ENCODE data around the gene BPIFB1. TPM values are rescaled to one million over a fixed set of nuclear protein-coding genes. Genes with fewer than 3 reads are reported as not detected.
A peak's percentile ranks its signal among the peaks of the same experiment; 100 is the strongest.

Gene BPIFB1
- total RNA-seq, 1 experiment from 2014 or later, result not detected

DNA sequence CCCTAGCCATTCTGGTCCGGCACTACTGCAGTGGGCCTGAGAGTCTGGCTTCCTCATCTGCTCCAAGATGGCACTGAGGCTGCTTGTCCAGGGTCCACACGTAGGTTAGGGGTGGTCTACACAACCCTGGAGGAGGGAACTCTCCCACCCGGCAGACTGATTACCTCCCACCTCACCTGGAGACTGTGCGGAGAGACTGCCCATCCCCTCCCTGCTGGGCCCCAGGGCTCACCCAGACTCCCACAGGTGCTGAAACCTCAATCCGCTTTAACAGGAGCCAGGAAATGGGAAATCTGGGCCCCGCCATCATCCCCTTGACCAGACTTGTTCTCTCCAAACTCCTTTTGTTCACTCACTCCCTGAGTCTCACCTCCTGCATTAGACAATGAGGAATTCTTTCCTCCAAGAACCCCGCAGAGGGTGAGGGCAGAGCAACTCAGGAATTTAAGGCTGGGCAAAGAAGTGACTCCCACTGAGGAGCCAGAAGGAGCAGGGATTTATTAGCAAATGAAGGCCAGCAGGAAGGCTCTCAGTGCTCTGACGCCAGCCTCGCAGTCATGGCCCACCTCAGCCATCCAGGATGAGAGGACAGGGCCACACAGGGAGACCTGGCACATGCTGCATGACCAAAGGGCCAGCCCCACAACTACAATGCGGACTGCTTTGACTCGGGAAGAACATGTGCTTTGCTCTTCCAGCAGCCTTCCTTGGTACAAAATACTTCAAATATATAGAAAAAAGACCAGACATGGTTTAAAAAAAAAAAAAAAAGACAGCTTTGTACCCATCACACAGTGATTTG, 65.3 kb downstream of the BPIFB1 start (continued):
- TF ChIP-seq, protein P1, sequence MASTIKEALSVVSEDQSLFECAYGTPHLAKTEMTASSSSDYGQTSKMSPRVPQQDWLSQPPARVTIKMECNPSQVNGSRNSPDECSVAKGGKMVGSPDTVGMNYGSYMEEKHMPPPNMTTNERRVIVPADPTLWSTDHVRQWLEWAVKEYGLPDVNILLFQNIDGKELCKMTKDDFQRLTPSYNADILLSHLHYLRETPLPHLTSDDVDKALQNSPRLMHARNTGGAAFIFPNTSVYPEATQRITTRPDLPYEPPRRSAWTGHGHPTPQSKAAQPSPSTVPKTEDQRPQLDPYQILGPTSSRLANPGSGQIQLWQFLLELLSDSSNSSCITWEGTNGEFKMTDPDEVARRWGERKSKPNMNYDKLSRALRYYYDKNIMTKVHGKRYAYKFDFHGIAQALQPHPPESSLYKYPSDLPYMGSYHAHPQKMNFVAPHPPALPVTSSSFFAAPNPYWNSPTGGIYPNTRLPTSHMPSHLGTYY (CRISPR knock-in tag; IDR thresholded peaks at IDR 0.05), result no peak

DNA sequence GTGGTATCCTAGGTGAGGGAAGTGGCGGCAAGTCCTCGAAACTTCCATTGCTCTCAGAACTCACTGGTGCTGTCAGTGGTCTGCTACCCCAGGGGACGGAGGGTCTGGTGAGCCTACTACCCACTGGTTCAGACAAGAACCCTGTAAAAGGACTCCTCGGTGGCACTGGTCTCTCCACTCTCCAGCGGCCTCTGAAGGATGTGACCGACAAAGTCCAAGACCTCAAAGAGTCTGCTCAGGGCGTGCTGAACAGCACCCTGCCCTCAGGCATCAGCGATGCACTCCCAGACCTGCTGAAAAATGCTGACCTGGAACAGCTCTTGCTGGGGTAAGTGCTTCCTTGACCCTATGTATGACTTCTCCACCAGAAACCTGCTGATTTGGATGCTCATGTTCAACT, 66.5 kb downstream of the BPIFB1 start:
- H3K9me3 Mint-ChIP-seq, result no peaks in the 10 kb centered on the region
- peaks cover 10% of the 10 kb centered on the region for H3K36me3 Mint-ChIP-seq
- ChIA-PET POLR2A (no interaction called here), CTCF (no interaction called here)
- ATAC-seq, result no peak
- H3K4me3 Mint-ChIP-seq, result no peak overlapping the region
- H3K27ac Mint-ChIP-seq, result no peak overlapping the region
- peaks cover 28% of the 10 kb centered on the region for H3K4me1 Mint-ChIP-seq
- DNase-seq (ENCODE audit: low spot score), result no peak
- no peak for TF ChIP-seq ZNF416 (CRISPR knock-in tag; IDR thresholded peaks at IDR 0.05)
- TF ChIP-seq RORB (CRISPR knock-in tag; IDR thresholded peaks at IDR 0.05), result no peak
- TF ChIP-seq ZNF219 (CRISPR knock-in tag; IDR thresholded peaks at IDR 0.05; ENCODE audit: borderline replicate concordance), result no peak
- TF ChIP-seq, protein P2, sequence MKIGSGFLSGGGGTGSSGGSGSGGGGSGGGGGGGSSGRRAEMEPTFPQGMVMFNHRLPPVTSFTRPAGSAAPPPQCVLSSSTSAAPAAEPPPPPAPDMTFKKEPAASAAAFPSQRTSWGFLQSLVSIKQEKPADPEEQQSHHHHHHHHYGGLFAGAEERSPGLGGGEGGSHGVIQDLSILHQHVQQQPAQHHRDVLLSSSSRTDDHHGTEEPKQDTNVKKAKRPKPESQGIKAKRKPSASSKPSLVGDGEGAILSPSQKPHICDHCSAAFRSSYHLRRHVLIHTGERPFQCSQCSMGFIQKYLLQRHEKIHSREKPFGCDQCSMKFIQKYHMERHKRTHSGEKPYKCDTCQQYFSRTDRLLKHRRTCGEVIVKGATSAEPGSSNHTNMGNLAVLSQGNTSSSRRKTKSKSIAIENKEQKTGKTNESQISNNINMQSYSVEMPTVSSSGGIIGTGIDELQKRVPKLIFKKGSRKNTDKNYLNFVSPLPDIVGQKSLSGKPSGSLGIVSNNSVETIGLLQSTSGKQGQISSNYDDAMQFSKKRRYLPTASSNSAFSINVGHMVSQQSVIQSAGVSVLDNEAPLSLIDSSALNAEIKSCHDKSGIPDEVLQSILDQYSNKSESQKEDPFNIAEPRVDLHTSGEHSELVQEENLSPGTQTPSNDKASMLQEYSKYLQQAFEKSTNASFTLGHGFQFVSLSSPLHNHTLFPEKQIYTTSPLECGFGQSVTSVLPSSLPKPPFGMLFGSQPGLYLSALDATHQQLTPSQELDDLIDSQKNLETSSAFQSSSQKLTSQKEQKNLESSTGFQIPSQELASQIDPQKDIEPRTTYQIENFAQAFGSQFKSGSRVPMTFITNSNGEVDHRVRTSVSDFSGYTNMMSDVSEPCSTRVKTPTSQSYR (CRISPR knock-in tag; IDR thresholded peaks at IDR 0.05), result no peak
- no peak for TF ChIP-seq MXD4 (CRISPR knock-in tag; IDR thresholded peaks at IDR 0.05; ENCODE audit: borderline replicate concordance)
- TF ChIP-seq, protein P3, sequence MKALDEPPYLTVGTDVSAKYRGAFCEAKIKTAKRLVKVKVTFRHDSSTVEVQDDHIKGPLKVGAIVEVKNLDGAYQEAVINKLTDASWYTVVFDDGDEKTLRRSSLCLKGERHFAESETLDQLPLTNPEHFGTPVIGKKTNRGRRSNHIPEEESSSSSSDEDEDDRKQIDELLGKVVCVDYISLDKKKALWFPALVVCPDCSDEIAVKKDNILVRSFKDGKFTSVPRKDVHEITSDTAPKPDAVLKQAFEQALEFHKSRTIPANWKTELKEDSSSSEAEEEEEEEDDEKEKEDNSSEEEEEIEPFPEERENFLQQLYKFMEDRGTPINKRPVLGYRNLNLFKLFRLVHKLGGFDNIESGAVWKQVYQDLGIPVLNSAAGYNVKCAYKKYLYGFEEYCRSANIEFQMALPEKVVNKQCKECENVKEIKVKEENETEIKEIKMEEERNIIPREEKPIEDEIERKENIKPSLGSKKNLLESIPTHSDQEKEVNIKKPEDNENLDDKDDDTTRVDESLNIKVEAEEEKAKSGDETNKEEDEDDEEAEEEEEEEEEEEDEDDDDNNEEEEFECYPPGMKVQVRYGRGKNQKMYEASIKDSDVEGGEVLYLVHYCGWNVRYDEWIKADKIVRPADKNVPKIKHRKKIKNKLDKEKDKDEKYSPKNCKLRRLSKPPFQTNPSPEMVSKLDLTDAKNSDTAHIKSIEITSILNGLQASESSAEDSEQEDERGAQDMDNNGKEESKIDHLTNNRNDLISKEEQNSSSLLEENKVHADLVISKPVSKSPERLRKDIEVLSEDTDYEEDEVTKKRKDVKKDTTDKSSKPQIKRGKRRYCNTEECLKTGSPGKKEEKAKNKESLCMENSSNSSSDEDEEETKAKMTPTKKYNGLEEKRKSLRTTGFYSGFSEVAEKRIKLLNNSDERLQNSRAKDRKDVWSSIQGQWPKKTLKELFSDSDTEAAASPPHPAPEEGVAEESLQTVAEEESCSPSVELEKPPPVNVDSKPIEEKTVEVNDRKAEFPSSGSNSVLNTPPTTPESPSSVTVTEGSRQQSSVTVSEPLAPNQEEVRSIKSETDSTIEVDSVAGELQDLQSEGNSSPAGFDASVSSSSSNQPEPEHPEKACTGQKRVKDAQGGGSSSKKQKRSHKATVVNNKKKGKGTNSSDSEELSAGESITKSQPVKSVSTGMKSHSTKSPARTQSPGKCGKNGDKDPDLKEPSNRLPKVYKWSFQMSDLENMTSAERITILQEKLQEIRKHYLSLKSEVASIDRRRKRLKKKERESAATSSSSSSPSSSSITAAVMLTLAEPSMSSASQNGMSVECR (CRISPR knock-in tag; IDR thresholded peaks at IDR 0.05; ENCODE audit: borderline replicate concordance), result no peak
- no peak for TF ChIP-seq NFE2L1 (CRISPR knock-in tag; IDR thresholded peaks at IDR 0.05)
- TF ChIP-seq ZNF263 (CRISPR knock-in tag; IDR thresholded peaks at IDR 0.05; ENCODE audit: low read depth), result no peak
- no peak for TF ChIP-seq JAZF1 (CRISPR knock-in tag; IDR thresholded peaks at IDR 0.05)
- TF ChIP-seq TEAD4 (CRISPR knock-in tag; IDR thresholded peaks at IDR 0.05), result no peak
- H3K27me3 Mint-ChIP-seq (ENCODE audit: low read depth), result no peaks in the 10 kb centered on the region

DNA sequence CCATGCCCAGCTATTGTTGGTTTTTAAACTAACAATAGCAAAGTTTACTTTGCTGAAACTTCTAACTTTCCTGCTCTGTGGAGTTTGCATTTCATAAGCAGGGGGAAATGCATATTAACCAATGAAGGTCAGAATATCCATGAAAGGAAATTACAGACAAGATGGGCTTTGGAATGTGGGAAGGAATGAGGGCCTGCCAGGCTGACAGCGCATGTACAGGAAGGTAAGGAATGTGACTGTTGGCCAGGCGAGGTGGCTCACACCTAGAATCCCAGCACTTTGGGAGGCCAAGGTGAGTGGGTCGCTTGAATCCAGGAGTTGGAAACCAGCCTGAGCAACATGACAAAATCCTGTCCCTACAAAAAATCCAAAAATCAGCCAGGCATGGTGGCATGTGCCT, 68.7 kb downstream of the BPIFB1 start:
- ChIA-PET POLR2A (no interaction called here), CTCF (interaction anchor here (1.1 kb wide), 1 partner anchor 97 kb away, joined by 3 read pairs; no protein-coding TSS in a partner anchor)
- H3K9me3 Mint-ChIP-seq, result no peaks in the 10 kb centered on the region
- H3K36me3 Mint-ChIP-seq, result peaks cover 13% of the 10 kb centered on the region
- H3K4me3 Mint-ChIP-seq, result no peak overlapping the region
- DNase-seq (ENCODE audit: low spot score) (no peak), ATAC-seq (peak; percentile 23; the same call in 1 of the 2 replicates)
- peaks cover 28% of the 10 kb centered on the region for H3K4me1 Mint-ChIP-seq
- H3K27ac Mint-ChIP-seq, result peak overlapping the region; percentile 69
- no peaks in the 10 kb centered on the region for H3K27me3 Mint-ChIP-seq (ENCODE audit: low read depth)
- TF ChIP-seq IRF2 (CRISPR knock-in tag; IDR thresholded peaks at IDR 0.05; ENCODE audit: borderline replicate concordance, low read depth) (no peak), KAT7 (CRISPR knock-in tag; IDR thresholded peaks at IDR 0.05; ENCODE audit: borderline replicate concordance) (no peak), OVOL2 (CRISPR knock-in tag; IDR thresholded peaks at IDR 0.05; ENCODE audit: borderline replicate concordance) (no peak)
- TF ChIP-seq, protein P4, sequence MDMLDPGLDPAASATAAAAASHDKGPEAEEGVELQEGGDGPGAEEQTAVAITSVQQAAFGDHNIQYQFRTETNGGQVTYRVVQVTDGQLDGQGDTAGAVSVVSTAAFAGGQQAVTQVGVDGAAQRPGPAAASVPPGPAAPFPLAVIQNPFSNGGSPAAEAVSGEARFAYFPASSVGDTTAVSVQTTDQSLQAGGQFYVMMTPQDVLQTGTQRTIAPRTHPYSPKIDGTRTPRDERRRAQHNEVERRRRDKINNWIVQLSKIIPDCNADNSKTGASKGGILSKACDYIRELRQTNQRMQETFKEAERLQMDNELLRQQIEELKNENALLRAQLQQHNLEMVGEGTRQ (CRISPR knock-in tag; IDR thresholded peaks at IDR 0.05), result no peak
- TF ChIP-seq, protein P5, sequence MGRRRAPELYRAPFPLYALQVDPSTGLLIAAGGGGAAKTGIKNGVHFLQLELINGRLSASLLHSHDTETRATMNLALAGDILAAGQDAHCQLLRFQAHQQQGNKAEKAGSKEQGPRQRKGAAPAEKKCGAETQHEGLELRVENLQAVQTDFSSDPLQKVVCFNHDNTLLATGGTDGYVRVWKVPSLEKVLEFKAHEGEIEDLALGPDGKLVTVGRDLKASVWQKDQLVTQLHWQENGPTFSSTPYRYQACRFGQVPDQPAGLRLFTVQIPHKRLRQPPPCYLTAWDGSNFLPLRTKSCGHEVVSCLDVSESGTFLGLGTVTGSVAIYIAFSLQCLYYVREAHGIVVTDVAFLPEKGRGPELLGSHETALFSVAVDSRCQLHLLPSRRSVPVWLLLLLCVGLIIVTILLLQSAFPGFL (CRISPR knock-in tag; IDR thresholded peaks at IDR 0.05; ENCODE audit: borderline replicate concordance), result no peak
- TF ChIP-seq, protein P6, sequence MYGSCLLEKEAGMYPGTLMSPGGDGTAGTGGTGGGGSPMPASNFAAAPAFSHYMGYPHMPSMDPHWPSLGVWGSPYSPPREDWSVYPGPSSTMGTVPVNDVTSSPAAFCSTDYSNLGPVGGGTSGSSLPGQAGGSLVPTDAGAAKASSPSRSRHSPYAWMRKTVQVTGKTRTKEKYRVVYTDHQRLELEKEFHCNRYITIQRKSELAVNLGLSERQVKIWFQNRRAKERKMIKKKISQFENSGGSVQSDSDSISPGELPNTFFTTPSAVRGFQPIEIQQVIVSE (CRISPR knock-in tag; IDR thresholded peaks at IDR 0.05; ENCODE audit: borderline replicate concordance), result no peak
- TF ChIP-seq, protein P7, sequence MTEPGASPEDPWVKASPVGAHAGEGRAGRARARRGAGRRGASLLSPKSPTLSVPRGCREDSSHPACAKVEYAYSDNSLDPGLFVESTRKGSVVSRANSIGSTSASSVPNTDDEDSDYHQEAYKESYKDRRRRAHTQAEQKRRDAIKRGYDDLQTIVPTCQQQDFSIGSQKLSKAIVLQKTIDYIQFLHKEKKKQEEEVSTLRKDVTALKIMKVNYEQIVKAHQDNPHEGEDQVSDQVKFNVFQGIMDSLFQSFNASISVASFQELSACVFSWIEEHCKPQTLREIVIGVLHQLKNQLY (CRISPR knock-in tag; IDR thresholded peaks at IDR 0.05), result no peak
- TF ChIP-seq, protein P8, sequence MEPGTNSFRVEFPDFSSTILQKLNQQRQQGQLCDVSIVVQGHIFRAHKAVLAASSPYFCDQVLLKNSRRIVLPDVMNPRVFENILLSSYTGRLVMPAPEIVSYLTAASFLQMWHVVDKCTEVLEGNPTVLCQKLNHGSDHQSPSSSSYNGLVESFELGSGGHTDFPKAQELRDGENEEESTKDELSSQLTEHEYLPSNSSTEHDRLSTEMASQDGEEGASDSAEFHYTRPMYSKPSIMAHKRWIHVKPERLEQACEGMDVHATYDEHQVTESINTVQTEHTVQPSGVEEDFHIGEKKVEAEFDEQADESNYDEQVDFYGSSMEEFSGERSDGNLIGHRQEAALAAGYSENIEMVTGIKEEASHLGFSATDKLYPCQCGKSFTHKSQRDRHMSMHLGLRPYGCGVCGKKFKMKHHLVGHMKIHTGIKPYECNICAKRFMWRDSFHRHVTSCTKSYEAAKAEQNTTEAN (CRISPR knock-in tag; IDR thresholded peaks at IDR 0.05), result no peak
